H1 (cell line): Measurements from ENCODE around the gene BCKDHB. TPM values are rescaled to one million over a fixed set of nuclear protein-coding genes. Genes with fewer than 3 reads are reported as not detected.

Experiments
- KDM1A ChIP-seq: fragments of 200-600, 300-600 bp; sonication (generic); IDR thresholded peaks from 2 replicates; pipeline ENCODE4 v1.7.1; 2016; ENCODE audit warnings: mild to moderate bottlenecking, low read length, borderline replicate concordance
- POU5F1 ChIP-seq: IDR thresholded peaks from 2 replicates; pipeline ENCODE4 v1.6.1; 2011; ENCODE audit warnings: low read depth, mild to moderate bottlenecking, low read length, moderate library complexity
- RFX5 ChIP-seq: IDR thresholded peaks from 2 replicates; pipeline ENCODE4 v1.6.1; 2011; ENCODE audit warnings: low read depth, low read length, improper control_type of control experiment, borderline replicate concordance
- polyA plus RNA-seq, 7 experiments: library from polyadenylated mRNA; depleted of rRNA in 3 of 7; stranded (reverse) in 5 of 7; unstranded in 2 of 7; fragments of >200 nt in 5 of 7; fragments of 200-250 nt in 2 of 7; gene quantifications; 1 replicate in 5 of 7; 2 replicates in 1 of 7; 4 replicates in 1 of 7; pipeline versions ENCODE4 v1.2.1 to v1.2.3, GENCODE V29; 2011 to 2013; ENCODE audit warnings: missing spikeins in 2 of 7, mixed read lengths in 2 of 7
- total RNA-seq: library from RNA; stranded (reverse); fragmentation: NEBNext Ultra II Directional; extraction: Animal tissue kit (Norgen Biotek cat#: 25700); gene quantifications from 2 replicates; pipeline ENCODE4 v1.2.1, GENCODE V29; 2021

Gene BCKDHB
- total and polyA plus RNA-seq, 2 of the 8 experiments (the other 6 are each of a cell fraction or from before 2014, with no cell fraction given) = 22.1 to 30.8 TPM

DNA sequence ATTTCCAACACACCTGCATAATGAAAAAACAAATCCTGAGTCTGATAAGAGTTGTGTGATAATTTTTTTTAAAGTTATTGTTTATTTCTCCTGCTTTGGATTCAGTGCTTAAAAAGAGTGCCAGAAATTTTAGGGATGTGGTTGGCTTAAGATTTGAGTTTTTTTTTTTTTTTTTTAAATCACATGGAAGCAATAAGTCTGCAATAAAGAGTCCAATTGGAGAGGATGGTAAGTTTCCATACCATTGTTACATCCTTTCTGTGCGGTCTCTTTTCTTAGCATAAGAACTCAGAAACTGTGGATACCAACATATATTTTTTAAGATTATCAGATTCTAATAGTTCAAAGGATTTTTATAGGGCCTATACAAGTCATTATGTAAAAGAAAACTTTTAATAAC, 171.0 kb downstream of the BCKDHB start (continued):
- TF ChIP-seq RFX5 (no peak), POU5F1 (no peak), KDM1A (no peak)
